ENCODE data around the gene BHLHA9. TPM values are rescaled to one million over a fixed set of nuclear protein-coding genes. Genes with fewer than 3 reads are reported as not detected.

The BHLHA9 gene
- total and polyA plus RNA-seq, 4 donors = 0.28 to 1.7 (median 0.86) TPM; not detected in 1

DNA sequence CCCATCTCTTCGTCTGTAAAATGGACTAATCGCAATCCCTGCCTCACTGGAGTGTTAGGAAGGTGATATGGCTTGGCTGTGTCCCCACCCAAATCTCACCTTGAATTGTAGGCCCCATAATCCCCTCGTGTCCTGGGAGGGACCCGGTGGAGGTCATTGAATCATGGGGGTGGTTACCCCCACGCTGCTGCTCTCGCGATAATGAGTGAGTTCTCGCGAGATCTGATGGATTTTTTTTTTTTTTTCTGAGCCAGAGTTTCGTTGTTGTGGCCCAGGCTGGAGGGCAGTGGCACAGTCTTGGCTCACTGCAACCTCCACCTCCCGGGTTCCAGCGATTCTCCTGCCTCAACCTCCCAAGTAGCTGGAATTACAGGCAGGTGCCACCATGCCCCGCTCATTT is 20.4 kb downstream of the BHLHA9 start:
- Histone ChIP-seq H3K27me3 (ENCODE audit: control insufficient read depth, insufficient read depth, low read length) (no peaks in the 10 kb centered on the region), H3K4me1 (ENCODE audit: control insufficient read depth, insufficient read depth, low read length) (no peaks in the 10 kb centered on the region), H3K36me3 (ENCODE audit: control insufficient read depth, insufficient read depth, low read length) (no peaks in the 10 kb centered on the region), H3K4me3 (ENCODE audit: low read depth, low read length) (no peak overlapping the region), H3K27ac (ENCODE audit: low read depth, low read length) (no peak overlapping the region), H3K9me3 (ENCODE audit: control insufficient read depth, insufficient read depth, low read length) (no peaks in the 10 kb centered on the region)
- no peak for DNase-seq (ENCODE audit: low read depth in 4 of 6, low spot score in 6 of 6)
- 100% methylated on average over 5 of the region's 13 CpGs for WGBS (ENCODE audit: insufficient coverage)

- H3K27ac ChIP-seq (ENCODE audit: low read depth, low read length) = no peak overlapping the region
- H3K27me3 ChIP-seq (ENCODE audit: control insufficient read depth, insufficient read depth, low read length) = no peaks in the 10 kb centered on the region
- 48% methylated on average over 8 of the region's 12 CpGs for WGBS (ENCODE audit: insufficient coverage)
- H3K4me1 ChIP-seq (ENCODE audit: control insufficient read depth, insufficient read depth, low read length) = peaks cover 12% of the 10 kb centered on the region
- no peaks in the 10 kb centered on the region for H3K9me3 ChIP-seq (ENCODE audit: control insufficient read depth, insufficient read depth, low read length)
- DNase-seq (ENCODE audit: low read depth in 4 of 6, low spot score in 6 of 6) = no peak
- H3K4me3 ChIP-seq (ENCODE audit: low read depth, low read length) = no peak overlapping the region
- H3K36me3 ChIP-seq (ENCODE audit: control insufficient read depth, insufficient read depth, low read length) = no peaks in the 10 kb centered on the region
These were observed 24.0 kb downstream of the BHLHA9 start for GRCh38 chr17:1294157-1294717.

DNA sequence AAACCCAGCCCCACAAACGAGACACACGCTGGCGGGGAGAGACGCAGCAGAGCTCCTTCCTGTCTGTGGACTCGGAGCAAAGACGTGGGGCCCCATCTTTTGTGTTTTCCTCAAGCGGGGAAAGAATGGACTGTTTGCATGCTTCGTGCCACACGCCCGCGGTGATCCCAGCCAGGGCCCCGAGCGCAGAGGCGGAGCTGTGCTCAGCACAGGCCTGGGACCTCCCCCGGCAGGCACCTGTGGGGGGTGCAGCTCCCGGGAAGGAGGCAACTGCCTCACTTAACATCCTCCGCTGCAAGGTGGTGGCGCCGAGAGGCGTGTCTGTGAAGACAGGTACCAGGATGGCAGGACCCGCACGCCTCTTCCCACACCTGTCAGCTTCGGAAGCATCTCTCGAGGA is 28.4 kb downstream of the BHLHA9 start:
- no peaks in the 10 kb centered on the region for H3K9me3 ChIP-seq (ENCODE audit: control insufficient read depth, insufficient read depth, low read length)
- no peak overlapping the region for H3K27ac ChIP-seq (ENCODE audit: low read depth, low read length)

DNA sequence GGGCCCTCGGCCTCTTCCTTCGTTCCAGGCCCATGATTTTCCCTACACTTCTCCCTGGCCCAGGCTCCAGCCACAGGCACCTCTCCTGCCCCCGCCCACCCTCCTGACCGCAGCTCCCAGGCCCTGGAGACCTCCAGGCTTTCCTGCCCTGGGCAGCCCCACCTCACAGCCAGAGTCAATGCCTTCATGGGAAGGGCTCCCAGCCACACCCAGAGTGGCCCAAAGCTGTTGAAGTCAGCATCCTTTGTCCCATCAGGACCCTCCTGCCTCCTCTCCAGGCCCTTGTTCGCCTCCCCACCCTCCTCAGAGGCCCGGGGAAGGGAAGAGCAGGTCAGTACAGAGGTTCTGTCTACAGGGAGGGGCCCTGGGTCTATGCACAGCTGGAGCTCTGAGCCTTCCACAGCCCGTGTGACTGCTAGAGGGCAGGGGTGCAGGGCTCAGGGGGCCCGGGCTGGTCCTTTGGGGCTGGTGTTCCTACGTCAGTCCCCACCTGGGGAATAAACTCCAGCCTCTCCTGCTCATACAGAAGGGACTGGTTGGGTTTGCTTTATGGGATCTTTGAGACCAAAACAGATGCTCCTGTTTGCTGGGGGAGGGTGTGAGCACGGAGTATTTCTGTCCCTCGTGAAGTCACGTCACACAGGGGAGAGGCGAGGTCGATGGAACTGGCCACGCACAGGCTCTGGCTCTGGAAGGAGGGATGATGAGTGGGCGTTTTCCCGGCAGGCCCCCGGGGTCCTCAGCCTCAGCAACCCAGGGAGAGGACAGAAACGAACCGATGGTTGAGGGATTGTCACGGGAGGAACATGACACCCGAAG is 29.5 kb downstream of the BHLHA9 start:
- no peak overlapping the region for H3K27ac ChIP-seq (ENCODE audit: low read depth, low read length)
- DNase-seq (ENCODE audit: low read depth in 4 of 6, low spot score in 6 of 6) = no peak
- no peaks in the 10 kb centered on the region for H3K36me3 ChIP-seq (ENCODE audit: control insufficient read depth, insufficient read depth, low read length)
- H3K4me3 ChIP-seq (ENCODE audit: low read depth, low read length) = no peak overlapping the region
- H3K4me1 ChIP-seq (ENCODE audit: control insufficient read depth, insufficient read depth, low read length) = peaks cover 12% of the 10 kb centered on the region
- no peaks in the 10 kb centered on the region for H3K9me3 ChIP-seq (ENCODE audit: control insufficient read depth, insufficient read depth, low read length)
- H3K27me3 ChIP-seq (ENCODE audit: control insufficient read depth, insufficient read depth, low read length) = no peaks in the 10 kb centered on the region
- 73% methylated on average over 17 of the region's 22 CpGs for WGBS (ENCODE audit: insufficient coverage)

More for the DNA sequence above, 28.4 kb downstream of the BHLHA9 start:
- H3K4me1 ChIP-seq (ENCODE audit: control insufficient read depth, insufficient read depth, low read length) = peaks cover 12% of the 10 kb centered on the region
- no peaks in the 10 kb centered on the region for H3K36me3 ChIP-seq (ENCODE audit: control insufficient read depth, insufficient read depth, low read length)
- H3K27me3 ChIP-seq (ENCODE audit: control insufficient read depth, insufficient read depth, low read length) = no peaks in the 10 kb centered on the region
- peak in 2 of 6 donors; percentile 26 to 33 for DNase-seq (ENCODE audit: low read depth in 4 of 6, low spot score in 6 of 6)
- 23% methylated on average over 24 of the region's 24 CpGs for WGBS (ENCODE audit: insufficient coverage)
- no peak overlapping the region for H3K4me3 ChIP-seq (ENCODE audit: low read depth, low read length)

DNA sequence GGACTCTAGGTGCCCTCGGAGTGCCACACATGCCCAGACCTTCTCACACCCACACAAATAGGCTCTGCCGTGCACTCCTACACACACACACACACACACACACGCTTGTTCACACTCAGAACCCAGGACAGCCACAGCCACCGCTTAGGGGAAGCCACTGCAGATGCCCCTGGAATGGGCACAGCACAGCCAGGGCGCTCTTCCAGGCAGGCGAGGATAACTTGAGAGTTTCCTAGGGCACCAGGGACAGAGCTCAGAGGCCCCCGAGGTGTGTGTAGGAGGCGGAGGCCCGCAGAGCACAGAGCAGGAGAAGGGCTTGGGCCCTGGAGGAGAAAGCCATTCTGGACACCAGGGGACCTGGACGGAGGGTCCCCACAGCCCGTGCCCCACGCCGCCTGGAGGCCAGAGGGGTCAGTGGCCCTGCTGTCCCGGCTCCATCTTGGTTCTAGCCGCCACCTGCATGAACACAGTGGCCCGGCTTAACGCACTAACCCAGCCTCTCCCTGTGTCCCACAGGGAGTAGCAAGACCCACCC is 30.2 kb downstream of the BHLHA9 start:
- DNase-seq (ENCODE audit: low read depth in 4 of 6, low spot score in 6 of 6) = no peak
- Histone ChIP-seq H3K4me3 (ENCODE audit: low read depth, low read length) (no peak overlapping the region), H3K4me1 (ENCODE audit: control insufficient read depth, insufficient read depth, low read length) (peaks cover 12% of the 10 kb centered on the region), H3K27me3 (ENCODE audit: control insufficient read depth, insufficient read depth, low read length) (no peaks in the 10 kb centered on the region), H3K9me3 (ENCODE audit: control insufficient read depth, insufficient read depth, low read length) (no peaks in the 10 kb centered on the region), H3K27ac (ENCODE audit: low read depth, low read length) (no peak overlapping the region), H3K36me3 (ENCODE audit: control insufficient read depth, insufficient read depth, low read length) (no peaks in the 10 kb centered on the region)
- 80% methylated on average over 17 of the region's 17 CpGs for WGBS (ENCODE audit: insufficient coverage)

- H3K4me3 ChIP-seq (ENCODE audit: low read depth, low read length) = no peak overlapping the region
- peaks cover 12% of the 10 kb centered on the region for H3K4me1 ChIP-seq (ENCODE audit: control insufficient read depth, insufficient read depth, low read length)
- DNase-seq (ENCODE audit: low read depth in 4 of 6, low spot score in 6 of 6) = no peak
- no peaks in the 10 kb centered on the region for H3K36me3 ChIP-seq (ENCODE audit: control insufficient read depth, insufficient read depth, low read length)
- WGBS (ENCODE audit: insufficient coverage) = 79% methylated on average over 13 of the region's 14 CpGs
- H3K9me3 ChIP-seq (ENCODE audit: control insufficient read depth, insufficient read depth, low read length) = no peaks in the 10 kb centered on the region
- no peak overlapping the region for H3K27ac ChIP-seq (ENCODE audit: low read depth, low read length)
- no peaks in the 10 kb centered on the region for H3K27me3 ChIP-seq (ENCODE audit: control insufficient read depth, insufficient read depth, low read length)
These were observed 31.3 kb downstream of the BHLHA9 start for GRCh38 chr17:1301546-1301945.

DNA sequence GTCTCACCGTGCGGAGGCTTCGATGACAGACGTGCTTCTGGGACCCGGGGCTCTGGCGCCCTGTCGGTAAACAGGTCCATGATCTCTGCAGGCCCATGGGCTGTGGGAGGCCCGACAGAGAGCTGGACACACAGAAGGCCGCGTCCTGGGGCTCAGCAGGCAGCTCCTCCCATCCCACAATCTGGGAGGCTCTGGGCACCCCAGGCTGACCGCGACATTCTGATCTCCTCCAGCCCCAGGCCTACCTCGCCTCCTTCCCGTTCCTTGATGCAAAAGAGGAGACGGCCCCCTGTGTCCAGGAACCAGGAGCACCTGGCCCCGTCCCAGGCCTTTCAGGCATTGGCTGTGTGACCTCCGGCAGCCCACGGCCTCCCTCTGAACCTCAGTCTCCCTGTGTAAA is 32.5 kb downstream of the BHLHA9 start:
- peaks cover 12% of the 10 kb centered on the region for H3K4me1 ChIP-seq (ENCODE audit: control insufficient read depth, insufficient read depth, low read length)
- no peaks in the 10 kb centered on the region for H3K36me3 ChIP-seq (ENCODE audit: control insufficient read depth, insufficient read depth, low read length)
- H3K27me3 ChIP-seq (ENCODE audit: control insufficient read depth, insufficient read depth, low read length) = no peaks in the 10 kb centered on the region
- H3K9me3 ChIP-seq (ENCODE audit: control insufficient read depth, insufficient read depth, low read length) = no peaks in the 10 kb centered on the region
- no peak overlapping the region for H3K27ac ChIP-seq (ENCODE audit: low read depth, low read length)
- no peak for DNase-seq (ENCODE audit: low read depth in 4 of 6, low spot score in 6 of 6)
- no peak overlapping the region for H3K4me3 ChIP-seq (ENCODE audit: low read depth, low read length)
- WGBS (ENCODE audit: insufficient coverage) = 74% methylated on average over 18 of the region's 18 CpGs

- Histone ChIP-seq H3K27ac (ENCODE audit: low read depth, low read length) (no peak overlapping the region), H3K4me3 (ENCODE audit: low read depth, low read length) (no peak overlapping the region), H3K4me1 (ENCODE audit: control insufficient read depth, insufficient read depth, low read length) (no peaks in the 10 kb centered on the region), H3K27me3 (ENCODE audit: control insufficient read depth, insufficient read depth, low read length) (no peaks in the 10 kb centered on the region), H3K36me3 (ENCODE audit: control insufficient read depth, insufficient read depth, low read length) (no peaks in the 10 kb centered on the region), H3K9me3 (ENCODE audit: control insufficient read depth, insufficient read depth, low read length) (no peaks in the 10 kb centered on the region)
- no peak for DNase-seq (ENCODE audit: low read depth in 4 of 6, low spot score in 6 of 6)
- 92% methylated on average over 2 of the region's 5 CpGs for WGBS (ENCODE audit: insufficient coverage)
These were observed 34.3 kb downstream of the BHLHA9 start for GRCh38 chr17:1304522-1304921.

- H3K27me3 ChIP-seq (ENCODE audit: control insufficient read depth, insufficient read depth, low read length) = no peaks in the 10 kb centered on the region
- H3K27ac ChIP-seq (ENCODE audit: low read depth, low read length) = no peak overlapping the region
- H3K9me3 ChIP-seq (ENCODE audit: control insufficient read depth, insufficient read depth, low read length) = no peaks in the 10 kb centered on the region
- no peaks in the 10 kb centered on the region for H3K4me1 ChIP-seq (ENCODE audit: control insufficient read depth, insufficient read depth, low read length)
- H3K4me3 ChIP-seq (ENCODE audit: low read depth, low read length) = no peak overlapping the region
- DNase-seq (ENCODE audit: low read depth in 4 of 6, low spot score in 6 of 6) = peak in 1 of 6 donors; percentile 21
- 61% methylated on average over 12 of the region's 19 CpGs for WGBS (ENCODE audit: insufficient coverage)
- no peaks in the 10 kb centered on the region for H3K36me3 ChIP-seq (ENCODE audit: control insufficient read depth, insufficient read depth, low read length)
These were observed 34.8 kb downstream of the BHLHA9 start for GRCh38 chr17:1304962-1305563.

Data from spinal cord (tissue), 10 donors.